Measurements from ENCODE around the gene PKD2L1. TPM values are rescaled to one million over a fixed set of nuclear protein-coding genes. Genes with fewer than 3 reads are reported as not detected.

PKD2L1 gene
- total RNA-seq, 1 donor from 2014 or later = not detected

GRCh38 chr10:100340948-100341847 lies 11.2 kb upstream of the PKD2L1 start:
- peak; percentile 89 for ATAC-seq
- peak; percentile 72 for DNase-seq (ENCODE audit: low spot score)
- intact Hi-C loops (cut with DNase I) = loop anchor here (5.0 kb wide), 1 partner anchor 91 kb away; no protein-coding TSS in a partner anchor

GRCh38 chr10:100339236-100339635 lies 9.2 kb upstream of the PKD2L1 start:
- ATAC-seq (no peak), DNase-seq (ENCODE audit: low spot score) (no peak)
- intact Hi-C loops (cut with DNase I) = loop anchor here (10.0 kb wide), 1 partner anchor 186 kb away; the partner anchor contains the start of gene NDUFB8

DNA sequence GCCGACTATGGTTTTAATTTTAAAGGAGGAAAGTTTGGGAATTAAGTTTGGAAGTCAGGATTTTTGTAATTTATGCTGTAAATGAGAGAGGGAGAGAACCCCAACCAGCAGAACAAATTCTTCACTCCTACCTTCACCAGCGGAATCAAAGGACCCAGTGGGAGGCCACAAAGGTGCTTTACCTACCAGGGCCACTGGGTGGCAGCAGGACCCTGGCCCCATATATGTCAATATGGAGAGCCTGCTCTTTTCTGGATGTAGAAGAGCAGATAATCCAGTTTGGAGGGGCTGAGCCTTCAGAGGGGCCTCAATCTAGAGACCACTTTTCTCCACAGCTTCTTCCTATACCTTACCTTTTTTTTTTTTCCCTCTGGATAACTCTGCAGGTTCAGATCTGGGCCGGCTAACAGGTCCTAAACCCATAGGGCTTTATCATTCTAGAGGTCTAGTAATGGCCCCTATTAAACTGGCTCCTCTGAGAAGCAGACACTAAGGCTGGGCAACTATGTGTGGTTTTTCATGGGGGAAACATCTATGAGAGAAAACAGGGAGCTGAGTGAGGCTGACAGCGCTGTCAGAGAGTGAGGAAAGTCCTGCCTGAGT lies 8.5 kb upstream of the PKD2L1 start:
- DNase-seq (ENCODE audit: low spot score) (peak; percentile 88), ATAC-seq (peak; percentile 67)
- intact Hi-C loops (cut with DNase I) = loop anchor here (10.0 kb wide), 1 partner anchor 186 kb away; the partner anchor contains the start of gene NDUFB8

GRCh38 chr10:100334762-100335161 lies 4.7 kb upstream of the PKD2L1 start:
- intact Hi-C loops (cut with DNase I) = loop anchor here (10.0 kb wide), 1 partner anchor 190 kb away; the partner anchor contains the start of gene NDUFB8
- ATAC-seq (no peak), DNase-seq (ENCODE audit: low spot score) (no peak)

- intact Hi-C loops (cut with DNase I) = loop anchor here (10.0 kb wide), 1 partner anchor 191 kb away; the partner anchor contains the start of gene NDUFB8
Measured at GRCh38 chr10:100333661-100334440, 3.8 kb upstream of the PKD2L1 start.

GRCh38 chr10:100333106-100333505 lies 3.1 kb upstream of the PKD2L1 start:
- ATAC-seq (no peak), DNase-seq (ENCODE audit: low spot score) (no peak)
- intact Hi-C loops (cut with DNase I) = loop anchor here (10.0 kb wide), 1 partner anchor 192 kb away; the partner anchor contains the start of gene NDUFB8

More at GRCh38 chr10:100333661-100334440, 3.8 kb upstream of the PKD2L1 start:
- ATAC-seq (no peak), DNase-seq (ENCODE audit: low spot score) (no peak)

DNA sequence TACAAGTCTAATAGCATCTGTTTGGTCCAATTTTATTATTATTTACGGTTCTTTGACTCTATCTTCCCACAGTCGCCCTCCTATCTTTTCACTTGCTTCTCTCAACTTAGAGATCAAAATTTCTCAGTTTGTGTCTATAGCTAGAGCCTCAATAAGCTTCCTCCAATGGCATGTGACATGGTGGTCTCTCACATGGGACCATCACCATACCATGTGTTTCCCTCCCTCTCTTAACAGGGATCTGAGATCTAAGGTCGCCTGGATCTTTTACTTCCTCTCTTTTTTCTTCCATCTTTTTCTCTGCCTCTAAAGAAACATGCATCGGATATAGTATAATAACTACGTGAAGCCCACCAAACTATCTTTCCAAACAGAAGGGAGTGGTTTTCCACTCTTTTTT lies 1.8 kb downstream of the PKD2L1 start:
- intact Hi-C loops (cut with DNase I) = no loop called here
- no peak for ATAC-seq
- DNase-seq (ENCODE audit: low spot score) = no peak

DNA sequence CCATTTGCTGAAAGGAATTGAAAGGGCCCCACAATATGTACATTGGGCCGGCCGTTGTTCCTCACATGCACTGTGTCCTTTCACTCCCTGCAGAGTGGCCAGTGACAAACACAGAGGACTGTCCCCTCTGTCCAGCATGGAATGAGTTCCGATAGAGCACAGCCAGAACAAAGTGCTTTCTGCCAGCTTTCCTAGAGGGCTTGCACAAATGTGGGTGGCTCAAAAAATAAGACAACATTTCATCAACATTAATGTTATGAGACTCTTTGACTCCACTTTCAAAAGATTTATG lies 2.4 kb downstream of the PKD2L1 start:
- intact Hi-C loops (cut with DNase I) = no loop called here
- no peak for ATAC-seq
- no peak for DNase-seq (ENCODE audit: low spot score)

- DNase-seq (ENCODE audit: low spot score) (no peak), ATAC-seq (peak; percentile 51)
- intact Hi-C loops (cut with DNase I) = no loop called here
Measured at GRCh38 chr10:100327007-100327717, 2.9 kb downstream of the PKD2L1 start.

GRCh38 chr10:100325158-100325557 lies 4.9 kb downstream of the PKD2L1 start:
- DNase-seq (ENCODE audit: low spot score) (no peak), ATAC-seq (no peak)
- intact Hi-C loops (cut with DNase I) = no loop called here

GRCh38 chr10:100319707-100320402 lies 10.2 kb downstream of the PKD2L1 start:
- intact Hi-C loops (cut with DNase I) = no loop called here
- ATAC-seq (no peak), DNase-seq (ENCODE audit: low spot score) (no peak)

- intact Hi-C loops (cut with DNase I) = no loop called here
- DNase-seq (ENCODE audit: low spot score) (no peak), ATAC-seq (no peak)
Measured at GRCh38 chr10:100318207-100318606, 11.8 kb downstream of the PKD2L1 start.

GRCh38 chr10:100315615-100316014 lies 14.4 kb downstream of the PKD2L1 start:
- DNase-seq (ENCODE audit: low spot score) = no peak
- intact Hi-C loops (cut with DNase I) = no loop called here
- ATAC-seq = peak; percentile 44

- DNase-seq (ENCODE audit: low spot score) (no peak), ATAC-seq (no peak)
- intact Hi-C loops (cut with DNase I) = no loop called here
Measured at GRCh38 chr10:100311298-100311697, 18.7 kb downstream of the PKD2L1 start.

DNA sequence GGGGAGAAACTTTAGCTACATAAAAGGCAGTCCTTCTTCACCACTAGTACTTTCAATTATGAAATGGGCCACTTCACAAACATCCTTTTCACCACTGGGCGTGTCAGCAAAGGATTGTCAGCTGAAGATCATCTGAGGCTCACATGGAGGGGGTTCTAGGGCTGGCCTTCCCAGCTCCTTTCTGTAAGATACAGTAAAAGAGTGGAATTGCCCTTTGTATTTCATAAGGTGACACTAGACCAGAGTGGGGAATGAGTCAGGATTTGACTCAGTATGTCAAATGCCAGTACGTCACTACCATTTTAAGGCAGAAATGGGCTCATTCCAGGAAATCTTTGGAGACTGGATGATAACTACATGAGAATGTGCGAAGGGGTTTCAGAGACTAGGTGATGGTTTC lies 22.3 kb downstream of the PKD2L1 start:
- ATAC-seq = no peak
- intact Hi-C loops (cut with DNase I) = no loop called here
- no peak for DNase-seq (ENCODE audit: low spot score)

DNA sequence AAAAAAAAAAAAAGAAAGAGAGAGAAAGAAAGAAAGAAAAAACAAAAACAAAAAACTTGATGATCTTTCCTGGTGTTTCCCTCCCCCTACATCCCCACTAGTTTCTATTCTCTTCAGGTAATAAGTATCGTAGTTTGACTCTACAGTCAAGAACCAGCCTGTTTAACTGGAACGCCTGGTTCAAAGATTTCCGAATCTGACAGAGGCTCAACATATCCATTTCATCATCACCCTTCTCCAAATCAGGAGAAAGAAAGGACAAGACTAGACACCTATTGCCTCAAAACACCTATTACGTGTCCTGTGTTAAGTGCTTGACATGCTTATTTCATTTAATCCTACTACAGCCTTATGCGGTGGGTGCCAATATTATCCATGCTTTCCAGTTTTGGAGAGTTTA lies 23.2 kb downstream of the PKD2L1 start:
- intact Hi-C loops (cut with DNase I) = no loop called here
- no peak for ATAC-seq

DNA sequence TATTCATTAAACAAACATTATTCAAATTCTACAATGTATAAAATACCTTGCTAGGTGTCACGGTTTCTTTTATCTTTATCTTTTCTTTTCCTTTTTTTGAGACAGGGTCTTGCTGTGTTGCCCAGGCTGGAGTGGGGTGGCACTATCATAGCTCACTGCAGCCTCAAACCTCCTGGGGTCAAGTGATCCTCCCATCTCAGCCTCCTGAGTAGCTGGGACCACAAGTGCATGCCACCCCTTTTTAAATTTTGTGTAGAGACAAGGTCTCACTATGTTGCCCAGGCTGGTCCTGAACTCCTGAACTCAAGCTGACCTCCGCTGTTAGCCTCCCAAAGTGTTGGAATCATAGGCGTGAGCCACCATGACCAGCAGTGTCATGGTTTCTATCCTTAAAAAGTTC lies 25.6 kb downstream of the PKD2L1 start:
- DNase-seq (ENCODE audit: low spot score) (no peak), ATAC-seq (no peak)
- intact Hi-C loops (cut with DNase I) = no loop called here

More for the DNA sequence above, 23.2 kb downstream of the PKD2L1 start:
- no peak for DNase-seq (ENCODE audit: low spot score)

- no peak for ATAC-seq
- intact Hi-C loops (cut with DNase I) = no loop called here
Measured at GRCh38 chr10:100303724-100304319, 26.2 kb downstream of the PKD2L1 start.

More at GRCh38 chr10:100303724-100304319, 26.2 kb downstream of the PKD2L1 start:
- DNase-seq (ENCODE audit: low spot score) = no peak

All from sciatic nerve (tissue), 2 donors.